HG02642 (cell line): ENCODE results near the gene CLDN15.
"Not testable (repeated sequence)": the region's sequence is repeated elsewhere in the genome, so short reads cannot be mapped to it uniquely, and the experiment has no call there.

Source experiments
- ATAC-seq: cut with Tn5 transposase; IDR thresholded peaks from one replicate; pipeline ENCODE4 v1.9.1; 2021; ENCODE audit warnings: mild to moderate bottlenecking; ENCODE audit not compliant: unreplicated experiment, poor library complexity

The CLDN15 gene

DNA sequence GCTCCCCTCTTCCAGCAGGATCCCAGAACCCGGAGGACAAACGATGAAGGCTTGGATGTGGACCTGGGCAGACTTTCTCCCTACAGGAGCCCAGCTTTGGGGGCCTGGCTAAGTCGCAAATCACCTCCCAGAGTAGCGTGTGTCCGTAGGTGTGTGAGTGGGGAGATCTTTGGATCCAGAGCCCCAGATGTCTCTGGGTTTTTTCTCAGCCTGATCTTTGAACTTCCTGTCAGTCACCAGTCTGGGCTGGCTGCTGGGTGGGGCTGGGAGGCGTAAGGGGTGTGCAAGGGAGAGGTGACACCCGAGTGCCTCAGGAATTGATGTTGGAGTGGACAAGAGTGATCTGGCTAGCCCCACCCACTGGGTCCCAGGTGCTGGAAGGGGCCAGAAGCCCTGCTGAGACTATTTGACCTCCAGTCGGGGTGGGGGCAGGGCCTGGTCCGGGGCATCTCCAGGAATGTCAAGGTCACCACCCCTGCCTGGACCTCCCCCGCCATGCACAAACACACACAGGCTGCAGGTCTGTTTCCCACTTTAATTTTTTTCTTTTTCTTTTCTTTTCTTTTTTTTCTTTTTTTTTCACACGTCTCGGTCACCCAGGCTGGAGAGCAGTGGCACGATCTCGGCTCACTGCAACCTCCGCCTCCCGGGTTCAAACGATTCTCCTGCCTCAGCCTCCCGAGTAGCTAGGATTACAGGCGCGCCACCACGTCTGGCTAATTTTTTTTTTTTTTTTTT, 36.6 kb downstream of the CLDN15 start, which contains the start of gene MOGAT3:
TSS of gene MOGAT3 (minus strand) at position 175 of the 738 bp plus-strand sequence. CDS start 182 bp downstream, outside the sequence.
- ATAC-seq: no peak

DNA sequence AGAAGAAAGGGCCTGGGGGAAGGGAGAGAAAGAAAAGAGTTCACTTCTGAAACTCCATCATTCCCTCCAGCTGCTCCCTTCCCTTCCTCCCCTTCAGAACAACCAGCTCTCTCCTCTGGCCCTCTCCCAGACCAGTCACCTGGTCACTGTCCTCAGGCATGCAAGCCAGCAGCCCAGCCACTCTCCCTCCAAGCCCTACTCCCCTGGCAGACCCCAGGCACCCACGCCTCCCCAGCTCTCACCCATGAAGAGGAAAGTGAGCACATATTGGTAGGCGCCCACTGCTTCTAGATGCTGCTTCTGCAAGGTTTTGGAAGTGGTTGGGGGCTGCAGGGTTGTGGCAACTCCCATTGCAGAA, 37.1 kb downstream of the CLDN15 start:
- no peak for ATAC-seq

DNA sequence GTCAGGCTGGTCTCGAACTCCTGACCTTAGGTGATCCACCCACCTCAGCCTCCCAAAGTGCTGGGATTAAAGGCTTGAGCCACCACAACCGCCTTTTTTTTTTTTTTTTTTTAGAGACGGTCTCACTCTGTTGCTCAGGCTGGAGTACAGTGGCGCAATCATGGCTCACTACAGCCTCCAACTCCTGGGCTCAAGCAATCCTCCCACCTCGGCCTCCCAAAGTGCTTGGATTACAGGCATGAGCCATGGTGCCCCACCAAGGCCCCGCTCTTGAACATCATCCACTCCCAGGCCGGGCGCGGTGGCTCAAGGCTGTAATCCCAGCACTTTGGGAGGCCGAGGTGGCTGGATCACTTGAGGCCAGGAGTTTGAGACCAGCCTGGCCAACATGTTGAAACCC, 38.1 kb downstream of the CLDN15 start:
- not testable (repeated sequence) for ATAC-seq

DNA sequence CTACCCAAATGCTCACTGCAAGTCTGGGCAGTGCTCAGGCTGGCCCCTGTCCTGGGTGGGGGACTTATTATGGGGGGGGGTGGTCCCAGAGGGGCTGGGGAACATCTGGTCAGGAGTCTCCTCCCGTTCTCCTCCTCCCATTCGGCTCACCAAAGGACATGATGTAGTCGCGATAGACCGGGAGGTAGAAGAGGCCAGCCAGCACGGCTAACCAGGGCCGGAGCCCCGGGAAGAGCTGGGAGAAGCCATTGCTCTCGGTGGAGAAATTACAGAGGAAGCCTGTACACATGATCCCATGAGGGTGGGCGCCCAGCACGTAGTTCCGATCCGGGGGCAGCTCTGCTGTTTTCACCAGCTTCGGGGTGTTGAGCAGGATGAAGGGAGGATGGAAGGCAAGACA, 39.1 kb downstream of the CLDN15 start:
- no peak for ATAC-seq

DNA sequence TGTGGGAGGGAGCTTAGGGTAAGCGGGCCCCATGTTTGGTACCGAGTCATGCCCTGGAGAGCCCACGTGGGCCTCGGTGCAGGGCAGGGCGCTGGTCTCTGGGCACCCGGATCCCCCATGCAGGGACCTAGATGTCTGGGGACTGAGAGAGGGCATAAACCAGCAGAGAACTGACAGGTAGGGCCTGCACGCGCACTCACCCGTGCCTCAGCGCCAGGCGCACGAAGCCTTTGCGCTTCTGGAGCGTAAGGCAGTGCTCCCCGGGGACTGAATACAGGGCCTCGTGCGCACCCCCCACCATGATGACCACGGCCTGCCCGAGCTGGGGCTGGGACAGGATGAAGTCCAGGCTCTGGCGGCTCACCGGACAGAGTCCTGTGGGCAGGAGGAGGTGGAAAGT, 39.6 kb downstream of the CLDN15 start:
- ATAC-seq: no peak

DNA sequence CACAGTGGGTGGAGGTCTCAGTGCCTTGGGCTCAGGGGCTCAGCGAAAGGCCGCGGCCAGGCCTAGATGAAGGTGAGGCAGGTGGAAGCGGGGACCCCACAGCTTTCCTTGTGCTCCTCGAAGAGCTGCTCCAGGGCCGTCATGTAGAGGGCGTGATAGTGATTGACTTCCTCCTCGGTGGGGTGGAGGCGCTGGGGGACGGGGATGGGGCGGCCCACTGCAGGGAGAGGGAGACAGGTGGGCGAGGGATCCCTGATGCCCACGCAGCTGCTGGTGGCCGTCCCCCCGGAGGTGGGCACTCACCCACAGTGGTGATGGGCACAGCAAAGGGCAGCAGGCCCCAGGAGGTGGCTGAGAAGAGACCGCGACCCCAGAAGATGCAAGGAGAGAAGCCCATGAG, 41.7 kb downstream of the CLDN15 start:
- ATAC-seq: no peak

DNA sequence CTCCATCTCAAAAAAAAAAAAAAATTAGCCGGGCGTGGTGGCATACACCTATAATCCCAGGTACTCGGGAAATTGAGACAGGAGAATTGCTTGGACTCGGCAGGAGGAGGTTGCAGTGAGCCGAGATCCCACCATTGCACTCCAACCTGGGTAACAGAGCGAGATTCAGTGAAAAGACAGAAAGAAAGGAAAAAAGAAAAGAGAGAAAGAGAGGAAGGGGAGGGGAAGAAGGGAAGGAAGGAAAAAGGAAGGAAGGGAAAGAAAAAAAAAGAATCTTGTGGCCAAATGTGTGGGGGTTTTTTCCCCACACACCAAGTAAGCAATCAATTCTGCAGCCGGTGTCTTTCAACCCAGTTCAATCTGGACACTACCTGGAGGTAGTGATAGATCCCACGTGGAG, 48.5 kb downstream of the CLDN15 start:
- ATAC-seq: no peak

DNA sequence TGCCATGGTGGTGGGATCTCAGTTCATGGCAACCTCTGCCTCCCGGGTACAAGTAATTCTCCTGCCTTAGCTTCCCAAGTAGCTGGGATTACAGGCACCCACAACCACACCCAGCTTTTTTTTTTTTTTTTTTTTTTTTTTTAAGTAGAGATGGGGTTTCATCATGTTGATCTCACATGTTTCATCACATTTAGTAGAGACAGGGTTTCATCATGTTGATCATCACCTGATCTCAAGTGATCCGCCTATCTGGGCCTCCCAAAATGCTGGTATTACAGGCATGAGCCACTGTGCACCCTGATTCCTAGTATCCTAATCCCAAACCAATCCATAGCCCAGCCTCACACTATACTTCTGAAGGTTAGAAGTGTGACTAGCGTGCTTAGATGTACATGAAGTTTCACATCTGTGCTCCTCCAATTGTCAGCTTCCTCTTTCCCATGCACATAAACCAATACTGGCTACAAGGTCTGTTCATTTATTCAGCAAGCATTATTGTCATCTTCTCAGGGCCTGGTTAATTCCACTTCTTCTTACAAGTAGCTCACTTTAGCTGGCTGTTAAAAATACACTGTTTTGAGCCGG, 50.7 kb downstream of the CLDN15 start:
- no peak for ATAC-seq

DNA sequence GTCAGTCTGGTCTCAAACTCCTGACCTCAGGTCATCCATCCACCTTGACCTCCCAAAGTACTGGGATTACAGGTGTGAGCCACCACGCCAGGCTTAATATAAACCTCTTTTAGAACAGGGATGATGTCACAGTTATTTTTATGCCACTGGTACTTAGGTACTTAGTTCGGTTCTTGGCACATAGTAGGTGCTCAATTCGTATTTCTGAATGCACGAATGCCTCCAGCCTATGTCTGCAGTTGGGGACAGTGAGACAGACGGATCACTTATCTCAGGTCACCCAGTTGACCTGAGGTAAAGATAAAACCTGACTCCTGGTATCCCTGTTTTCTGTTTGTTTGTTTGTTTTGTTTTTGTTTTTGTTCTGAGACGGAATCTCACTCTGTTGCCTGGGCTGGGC, 51.4 kb downstream of the CLDN15 start:
- ATAC-seq: no peak

DNA sequence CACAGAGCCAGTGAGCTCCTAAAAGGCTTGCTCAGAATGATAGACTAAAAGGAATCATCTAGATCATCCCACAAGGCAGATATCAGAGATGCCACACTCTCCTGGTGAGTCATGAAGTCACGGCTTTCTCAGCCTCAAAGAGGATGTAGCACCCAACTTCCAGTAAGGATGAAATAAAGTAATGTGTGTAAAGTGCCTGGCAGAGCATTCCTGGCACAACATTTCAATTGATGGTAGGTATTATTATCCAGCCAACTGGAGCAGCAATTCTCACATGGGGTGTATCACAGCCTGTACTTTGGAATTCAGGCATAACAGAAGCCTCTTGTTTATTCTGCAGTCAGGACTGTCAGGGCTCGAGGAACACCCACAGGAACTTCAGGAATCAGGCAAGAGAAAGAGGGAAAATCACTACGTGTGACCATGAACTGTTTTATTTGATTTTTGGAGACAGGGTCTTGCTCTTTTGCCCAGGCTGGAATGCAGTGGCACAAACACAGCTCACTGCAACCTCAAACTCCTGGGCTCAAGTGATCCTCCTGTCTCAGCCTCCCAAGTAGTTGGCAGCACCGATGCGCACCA, 52.3 kb downstream of the CLDN15 start:
- no peak for ATAC-seq
